ENCODE results near the gene BAHCC1. TPM values are rescaled to one million over a fixed set of nuclear protein-coding genes. Genes with fewer than 3 reads are reported as not detected.

BAHCC1 gene

Small RNA genes within 50 kb of the gene (small RNA-seq; reads per million reads assigned to genes)
- gene MIR3186 (not detected), gene MIR4740 (not detected)

All from skeletal muscle satellite cell (primary cell).